GM21447 (cell line): Measurements from ENCODE around the gene HDAC4.
"Not testable (repeated sequence)": the region's sequence is repeated elsewhere in the genome, so short reads cannot be mapped to it uniquely, and the experiment has no call there.

Experiments
- ATAC-seq: cut with Tn5 transposase; IDR thresholded peaks from one replicate; pipeline ENCODE4 v1.9.1; 2021; ENCODE audit not compliant: unreplicated experiment

HDAC4 gene

DNA sequence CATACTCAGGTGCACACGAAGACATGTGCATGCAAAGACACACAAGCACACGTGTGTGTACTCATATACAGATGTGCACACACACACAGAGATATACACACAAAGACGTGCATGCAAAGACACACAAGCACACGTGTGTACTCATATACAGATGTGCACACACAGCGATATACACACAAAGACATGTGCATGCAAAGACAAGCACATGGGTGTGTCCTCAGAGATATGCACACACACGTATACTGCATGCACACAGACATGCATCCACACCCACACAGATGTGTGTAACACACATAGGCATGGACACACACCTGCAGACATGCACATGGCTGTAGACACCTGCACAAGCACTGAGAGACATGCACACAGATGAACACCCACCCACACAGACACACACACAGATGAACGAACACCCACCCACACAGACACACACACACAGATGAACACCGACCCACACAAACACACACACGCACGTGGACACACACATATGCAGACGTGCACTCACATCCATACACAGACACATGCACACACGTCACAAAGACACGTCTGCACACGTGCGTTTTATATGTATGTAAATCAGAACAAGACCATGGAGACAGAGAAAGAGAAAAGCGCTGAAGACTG is 321.0 kb downstream of the HDAC4 start:
- no peak for ATAC-seq

DNA sequence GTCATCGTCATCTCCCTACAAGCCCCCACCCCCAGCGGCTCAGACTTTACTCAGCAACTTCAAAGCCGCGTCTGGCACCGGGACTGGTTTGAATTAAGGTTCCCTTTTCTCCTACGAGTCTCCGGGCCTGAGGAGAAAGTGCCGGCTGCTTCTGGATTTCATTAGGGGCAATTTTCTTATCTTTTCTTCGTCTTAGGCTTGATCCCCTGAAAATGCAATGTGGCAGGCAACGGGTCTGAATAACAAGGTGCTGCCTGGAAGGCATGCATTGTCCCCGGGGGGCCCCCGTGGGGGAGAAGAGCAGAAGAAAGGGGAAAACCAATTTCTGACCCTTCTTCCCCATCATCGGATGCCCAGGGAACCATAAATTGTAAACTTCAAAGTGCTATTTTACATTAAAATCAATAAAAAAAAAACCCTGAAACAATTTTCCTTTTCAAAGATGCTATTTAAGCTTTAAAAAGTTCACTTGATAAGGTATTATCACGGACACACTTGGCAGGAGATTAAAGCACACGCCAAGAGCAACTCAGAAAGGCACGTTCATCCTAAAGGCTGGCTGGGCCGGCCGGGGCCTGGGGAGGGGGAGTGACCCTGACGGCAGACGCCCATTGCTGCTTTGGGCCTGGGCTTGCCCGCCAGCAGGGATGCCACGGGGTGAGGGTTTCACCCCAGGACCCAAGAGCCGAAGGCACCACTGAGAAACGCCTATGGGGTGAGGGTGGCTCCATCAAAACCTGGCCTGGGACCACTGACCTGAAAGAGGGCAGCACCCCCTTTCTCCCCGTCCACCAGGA is 322.5 kb downstream of the HDAC4 start:
- no peak for ATAC-seq

DNA sequence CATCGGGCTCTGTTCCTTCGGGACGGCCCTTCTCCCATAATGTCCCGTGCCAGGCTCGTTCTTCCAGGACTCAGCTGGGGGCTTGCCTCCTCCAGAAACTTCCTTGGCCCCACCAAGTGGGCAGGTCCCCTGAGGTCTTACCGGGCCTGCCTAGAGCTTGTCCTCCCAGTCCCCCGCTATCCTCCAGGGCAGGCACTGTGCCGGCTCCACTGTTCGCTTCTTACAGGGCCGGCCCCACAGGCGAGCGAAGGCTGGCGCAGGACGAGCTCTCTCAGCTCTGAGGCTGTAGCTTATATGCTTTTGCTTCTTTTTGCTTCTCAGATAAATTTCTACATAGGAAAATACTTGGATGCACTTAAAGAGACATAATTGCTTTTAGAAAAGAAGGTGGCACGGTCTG is 323.6 kb downstream of the HDAC4 start:
- ATAC-seq = no peak

DNA sequence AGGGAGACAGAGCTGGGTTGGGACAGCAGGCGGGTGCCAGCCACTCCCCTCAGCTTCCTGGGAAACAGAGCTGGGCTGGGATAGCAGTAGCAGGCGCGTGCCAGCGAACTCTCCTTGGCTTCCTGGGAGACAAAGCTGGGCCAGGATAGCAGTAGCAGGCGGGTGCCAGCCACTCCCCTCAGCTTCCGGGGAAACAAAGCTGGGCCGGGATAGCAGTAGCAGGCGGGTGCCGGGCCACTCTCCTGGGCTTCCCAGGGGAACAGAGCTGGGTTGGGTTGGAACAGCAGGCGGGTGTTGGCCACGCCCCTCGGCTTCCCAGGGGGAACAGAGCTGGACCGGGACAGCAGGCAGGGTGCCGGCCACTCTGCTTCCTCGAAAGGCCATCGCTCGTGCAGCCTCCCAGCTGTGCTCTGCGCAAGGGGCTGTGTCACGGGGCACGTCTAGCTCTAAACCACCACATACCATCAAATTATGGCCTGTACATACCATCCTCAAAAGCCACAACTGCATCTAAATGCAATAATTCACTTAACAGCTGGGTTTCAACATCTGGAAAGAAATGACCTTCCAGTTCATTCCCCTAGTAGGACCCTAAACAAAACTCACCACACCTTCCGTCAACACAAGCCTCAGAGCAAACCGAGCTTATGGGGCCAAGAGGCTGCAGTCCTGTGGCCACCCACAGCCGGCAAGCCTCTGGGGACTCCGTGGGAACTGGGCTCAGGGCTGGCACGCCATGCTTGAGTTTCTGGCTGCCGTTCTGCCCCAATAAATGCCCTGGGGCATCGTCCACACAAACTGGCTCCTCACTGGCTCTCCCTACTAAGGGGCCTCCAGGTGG is 324.7 kb downstream of the HDAC4 start:
- ATAC-seq = no peak

DNA sequence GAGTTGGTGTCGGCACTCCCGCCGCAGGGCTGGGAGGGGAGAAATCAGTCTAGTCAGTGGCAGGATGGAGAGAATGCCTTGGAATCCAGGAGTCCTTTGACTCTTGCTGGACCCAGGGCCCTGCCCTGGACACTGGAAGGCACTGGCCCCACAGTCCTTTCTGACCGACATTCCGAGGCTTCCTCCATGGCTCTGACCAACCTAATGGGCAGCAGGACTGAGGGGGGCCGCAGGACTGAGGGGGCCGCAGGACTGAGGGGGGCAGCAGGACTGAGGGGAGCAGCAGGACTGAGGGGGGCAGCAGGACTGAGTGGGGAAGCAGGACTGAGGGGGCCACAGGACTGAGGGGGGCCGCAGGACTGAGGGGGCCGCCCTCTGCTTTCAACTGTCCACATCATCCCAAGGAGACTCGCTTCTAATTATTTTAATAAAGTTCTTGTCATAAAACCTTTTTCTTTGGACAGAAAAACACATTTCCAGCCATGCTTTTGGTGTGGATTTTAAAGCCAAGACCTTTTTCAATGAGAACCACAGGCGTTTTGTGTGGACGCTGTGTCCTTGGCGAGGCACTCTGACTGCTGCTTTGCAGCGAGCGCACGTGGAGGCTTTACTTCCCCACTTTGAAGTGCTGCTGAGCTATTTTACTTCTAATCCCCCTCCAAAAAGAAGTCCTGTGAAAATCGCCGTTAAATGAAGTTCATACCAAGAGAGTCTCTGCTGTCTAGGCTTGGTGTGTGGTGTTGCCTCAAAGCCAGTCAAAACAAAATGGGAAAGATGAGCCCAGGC is 326.9 kb downstream of the HDAC4 start:
- no peak for ATAC-seq

DNA sequence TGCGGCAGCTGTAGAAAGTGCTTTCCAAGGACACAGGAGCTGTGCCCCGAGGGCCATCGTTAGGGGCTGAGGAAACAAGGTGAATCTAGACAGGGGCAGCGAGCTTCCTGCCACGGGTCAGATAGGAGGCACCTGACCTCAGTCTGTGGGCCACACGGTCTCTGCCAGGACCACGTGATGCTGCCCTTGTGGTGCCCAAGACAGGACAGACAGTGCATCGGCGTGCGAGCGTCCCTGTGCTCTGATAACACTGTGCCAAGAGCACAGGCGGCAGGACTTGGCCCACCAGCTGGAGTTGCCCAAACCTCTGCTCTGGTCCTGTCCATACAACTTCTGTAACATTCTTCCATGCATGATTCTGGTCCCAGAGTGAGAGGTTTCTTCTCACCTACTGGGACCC is 327.6 kb downstream of the HDAC4 start:
- no peak for ATAC-seq

DNA sequence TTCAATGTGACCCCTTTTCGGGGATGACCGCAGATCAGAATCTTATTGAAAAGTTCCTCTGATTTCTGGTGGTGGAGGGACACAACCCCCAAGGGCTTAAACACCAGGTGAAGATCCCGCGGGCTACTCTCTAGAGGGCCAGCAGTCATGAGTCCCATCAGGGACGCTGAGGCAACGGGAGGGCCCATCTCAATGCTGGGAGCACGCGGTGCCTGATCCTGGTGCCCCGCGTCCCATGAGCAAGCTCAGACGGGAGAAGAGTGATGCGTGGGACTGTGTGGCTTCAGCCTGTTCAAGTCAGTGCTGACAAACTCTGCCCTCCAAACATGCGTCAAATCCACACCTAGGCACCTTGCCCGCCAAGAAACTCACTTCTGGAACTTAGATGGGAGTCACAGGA is 328.0 kb downstream of the HDAC4 start:
- no peak for ATAC-seq

DNA sequence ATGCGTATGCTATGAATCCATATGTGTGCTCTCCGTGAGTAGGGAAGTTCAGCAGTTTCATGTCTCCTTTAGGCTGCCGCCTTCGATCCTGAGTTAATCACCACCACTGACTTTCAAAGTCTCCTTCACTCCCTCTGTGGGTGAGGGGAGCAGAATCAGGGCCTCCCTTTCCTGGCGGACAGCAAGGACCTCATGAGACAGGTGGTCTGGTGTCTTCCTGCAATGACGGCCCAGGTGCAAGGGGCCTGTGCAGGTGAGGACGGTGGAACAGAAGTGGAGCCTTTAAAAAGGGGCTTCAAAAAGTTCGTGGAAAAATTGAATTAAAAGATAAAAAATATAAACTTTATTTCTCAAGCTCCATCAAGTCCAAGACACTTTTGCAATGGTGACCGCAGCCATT is 330.4 kb downstream of the HDAC4 start:
- no peak for ATAC-seq

DNA sequence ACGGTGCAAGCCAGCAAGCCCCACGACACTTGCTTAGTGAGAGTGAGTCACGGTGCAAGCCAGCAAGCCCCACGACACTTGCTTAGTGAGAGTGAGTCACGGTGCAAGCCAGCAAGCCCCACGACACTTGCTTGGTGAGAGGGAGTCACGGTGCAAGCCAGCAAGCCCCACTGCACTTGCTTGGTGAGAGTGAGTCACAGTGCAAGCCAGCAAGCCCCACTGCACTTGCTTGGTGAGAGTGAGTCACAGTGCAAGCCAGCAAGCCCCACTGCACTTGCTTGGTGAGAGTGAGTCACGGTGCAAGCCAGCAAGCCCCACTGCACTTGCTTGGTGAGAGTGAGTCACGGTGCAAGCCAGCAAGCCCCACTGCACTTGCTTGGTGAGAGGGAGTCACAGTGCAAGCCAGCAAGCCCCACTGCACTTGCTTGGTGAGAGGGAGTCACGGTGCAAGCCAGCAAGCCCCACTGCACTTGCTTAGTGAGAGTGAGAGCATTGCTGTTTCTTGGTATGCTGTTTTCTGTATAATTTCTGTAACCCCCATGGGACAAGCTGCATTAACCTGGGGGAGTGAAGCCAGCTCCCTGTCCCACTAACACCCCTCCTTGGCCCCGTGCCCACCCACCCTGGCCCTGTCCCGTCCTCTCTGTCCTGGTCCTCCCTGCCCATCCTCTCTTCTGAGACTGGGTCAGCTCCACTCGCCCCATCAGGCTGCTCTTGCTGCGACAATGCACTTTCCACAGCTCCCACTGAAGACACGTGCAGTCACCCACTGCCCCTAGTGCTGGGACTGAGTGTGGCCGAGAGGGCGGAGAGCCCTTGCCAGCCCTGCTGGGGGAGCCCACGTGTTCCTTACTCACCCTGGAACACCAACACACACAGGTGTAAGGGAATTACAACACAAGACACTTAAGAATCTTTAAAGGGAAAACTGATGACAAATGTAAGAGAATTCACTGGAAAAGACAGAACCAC is 331.2 kb downstream of the HDAC4 start:
- ATAC-seq = not testable (repeated sequence)

DNA sequence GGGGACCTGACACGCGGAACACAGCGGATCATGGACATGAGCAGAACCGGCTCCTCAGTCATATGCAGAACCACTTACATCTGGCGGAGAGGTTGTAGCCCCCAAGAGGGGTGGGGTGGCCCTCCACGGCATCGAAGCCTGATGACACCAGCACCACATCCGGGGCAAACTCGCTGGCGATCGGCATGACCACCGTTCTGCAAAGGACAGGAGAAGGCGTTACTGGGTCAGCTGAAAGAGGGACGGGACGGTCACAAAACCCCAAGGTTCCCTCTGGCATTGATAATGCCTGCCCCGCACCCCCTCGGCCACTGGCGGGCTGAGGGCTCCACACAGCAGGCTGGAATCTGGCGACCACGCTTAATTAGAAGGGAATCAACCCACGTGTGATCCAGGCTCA is 332.4 kb downstream of the HDAC4 start:
- no peak for ATAC-seq

DNA sequence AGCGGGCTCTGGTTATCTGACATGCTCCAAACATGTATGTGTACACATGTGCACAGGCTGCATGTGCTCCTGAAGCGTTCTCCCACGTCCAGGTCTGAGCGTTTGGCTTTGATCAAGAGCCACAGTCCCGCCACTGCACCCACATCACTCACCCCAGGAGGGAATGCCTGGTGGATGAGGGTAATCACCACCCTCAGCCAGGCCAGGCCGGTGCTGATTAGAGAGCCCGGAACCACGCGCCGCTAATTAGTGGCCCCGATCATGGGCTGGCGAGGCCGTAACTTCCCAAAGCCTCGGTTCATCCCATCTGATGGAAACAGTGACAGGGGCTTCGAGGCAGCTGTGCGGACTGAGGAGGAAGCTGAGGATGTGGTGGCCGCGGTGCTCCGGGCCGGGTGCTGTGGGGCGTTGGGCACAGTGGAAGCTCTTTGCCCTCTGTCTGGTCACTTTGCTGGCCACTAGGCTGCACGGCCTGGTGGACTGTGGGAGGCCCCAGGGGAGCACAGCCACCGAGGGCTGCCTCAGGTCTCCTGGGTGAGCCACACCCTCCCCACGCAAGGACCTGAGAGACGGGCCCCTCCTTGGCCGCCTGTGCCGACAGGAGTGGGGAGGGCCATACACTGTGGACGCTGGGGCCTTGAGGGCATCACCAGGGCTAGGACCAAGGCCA is 333.5 kb downstream of the HDAC4 start:
- ATAC-seq = no peak

DNA sequence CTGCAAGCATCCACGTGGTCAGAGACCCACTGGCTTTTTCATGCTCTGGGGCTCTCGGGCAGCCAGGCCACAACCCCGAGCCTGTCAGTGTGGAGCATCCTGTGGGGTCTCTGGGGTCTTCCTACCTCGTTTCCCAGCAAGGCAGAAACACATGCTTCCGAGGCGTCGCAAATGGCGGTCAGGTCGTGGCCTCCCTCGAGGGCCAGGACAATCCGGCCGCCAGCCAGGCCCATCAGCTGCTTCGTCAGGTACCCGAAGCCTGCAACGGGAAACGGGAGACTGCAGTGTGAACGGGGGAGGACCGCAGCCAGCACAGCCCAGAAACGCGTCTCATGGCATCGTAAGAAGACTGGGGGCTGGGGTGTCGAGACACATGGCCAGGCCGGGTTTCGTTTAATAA is 334.2 kb downstream of the HDAC4 start:
- ATAC-seq = no peak

DNA sequence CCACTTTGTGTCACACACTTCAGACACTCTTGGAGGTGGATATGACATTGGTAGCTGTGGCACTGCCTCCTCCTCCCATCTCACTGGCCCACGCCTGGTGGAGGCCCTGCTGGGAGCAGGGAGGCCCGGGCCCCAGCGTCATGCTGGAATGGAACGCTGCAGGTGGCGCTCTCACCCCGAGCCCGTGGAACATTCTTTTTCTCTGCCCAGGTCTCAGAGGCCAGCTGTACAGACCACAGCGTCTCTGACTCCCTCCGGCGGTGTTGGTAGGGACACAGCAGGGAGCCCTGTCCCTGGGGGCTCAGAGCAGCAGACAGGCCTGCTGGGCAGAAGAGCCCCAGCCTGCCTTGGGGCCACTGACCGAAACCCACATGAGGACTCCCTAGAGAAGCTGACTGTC is 334.9 kb downstream of the HDAC4 start:
- ATAC-seq = no peak

DNA sequence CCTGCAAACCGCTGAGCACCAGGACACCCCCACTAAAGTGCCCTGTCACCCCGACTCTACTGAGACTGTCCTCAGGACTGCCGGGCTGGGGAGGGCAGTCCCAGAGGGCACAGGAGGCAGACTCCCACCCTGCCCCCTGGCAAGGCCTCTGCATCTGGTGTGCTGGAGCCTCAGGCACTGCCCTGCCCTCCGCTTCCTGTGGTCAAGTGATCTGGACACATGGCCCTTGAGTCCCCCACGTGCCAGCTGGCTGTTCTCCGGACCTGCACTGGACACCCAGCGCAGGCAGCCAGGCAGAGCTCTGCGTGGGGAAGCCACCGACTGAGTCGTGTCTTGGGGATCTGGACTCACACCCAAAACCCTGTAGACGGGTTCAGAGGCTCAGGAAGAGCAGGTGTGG is 335.3 kb downstream of the HDAC4 start:
- no peak for ATAC-seq

DNA sequence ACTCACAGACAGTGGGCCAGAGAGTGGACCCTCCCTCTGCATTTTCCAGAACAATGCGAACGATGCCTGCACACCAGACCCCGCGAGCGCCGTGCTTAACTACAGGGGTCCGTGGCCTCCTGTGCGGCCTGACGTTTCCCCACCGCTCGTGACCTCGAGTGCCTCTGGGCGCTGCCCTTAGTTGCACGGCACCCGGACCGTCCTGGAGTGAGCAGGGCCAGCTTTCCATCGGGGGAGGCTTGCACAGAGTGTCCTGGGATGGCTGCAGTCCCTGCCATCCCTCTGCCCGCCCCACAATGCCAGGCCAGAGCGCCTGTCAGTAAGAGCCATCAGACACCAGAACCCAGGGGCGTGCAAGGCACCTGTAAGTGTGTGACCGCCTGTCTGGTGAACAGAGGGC is 335.9 kb downstream of the HDAC4 start:
- no peak for ATAC-seq

DNA sequence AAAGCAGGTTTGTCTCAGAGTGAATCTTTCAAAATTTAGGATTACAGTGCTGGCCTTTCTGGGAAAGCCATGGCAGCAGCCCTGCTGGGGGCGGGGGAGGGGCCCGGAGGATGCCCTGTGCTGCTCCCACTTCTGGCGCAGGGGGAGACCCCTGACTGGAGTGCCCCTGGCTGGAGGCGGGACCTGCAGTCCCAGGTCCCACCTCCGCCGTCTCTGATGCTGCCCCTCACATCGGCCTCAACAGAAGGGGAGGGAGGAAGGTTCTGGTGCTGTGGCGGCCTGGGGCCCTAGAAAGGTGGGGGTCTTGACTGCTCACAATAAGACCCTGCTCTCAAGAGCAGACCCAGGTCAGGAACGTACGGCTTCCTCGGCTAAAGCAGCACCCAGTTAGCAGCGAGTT is 336.6 kb downstream of the HDAC4 start:
- ATAC-seq = no peak

DNA sequence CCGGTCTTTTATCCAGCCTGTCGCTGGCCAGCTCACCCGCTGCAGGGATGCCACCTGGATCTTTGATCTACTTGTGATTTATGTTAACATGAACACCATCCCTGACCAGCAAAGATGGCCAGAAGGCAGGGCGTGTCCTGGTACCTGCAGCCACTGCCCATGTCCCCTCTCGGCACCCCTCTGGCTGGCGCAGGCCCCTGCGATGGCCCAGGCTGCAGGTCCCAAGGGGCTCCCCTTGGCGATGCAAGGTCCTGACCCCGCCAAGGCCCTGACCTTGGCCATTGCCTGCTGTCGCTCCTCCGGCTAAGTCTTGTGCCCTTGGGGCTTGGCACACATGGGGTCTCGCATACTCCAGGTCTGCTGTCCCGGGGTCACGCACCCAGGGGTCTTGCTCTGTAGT is 338.1 kb downstream of the HDAC4 start:
- ATAC-seq = no peak

DNA sequence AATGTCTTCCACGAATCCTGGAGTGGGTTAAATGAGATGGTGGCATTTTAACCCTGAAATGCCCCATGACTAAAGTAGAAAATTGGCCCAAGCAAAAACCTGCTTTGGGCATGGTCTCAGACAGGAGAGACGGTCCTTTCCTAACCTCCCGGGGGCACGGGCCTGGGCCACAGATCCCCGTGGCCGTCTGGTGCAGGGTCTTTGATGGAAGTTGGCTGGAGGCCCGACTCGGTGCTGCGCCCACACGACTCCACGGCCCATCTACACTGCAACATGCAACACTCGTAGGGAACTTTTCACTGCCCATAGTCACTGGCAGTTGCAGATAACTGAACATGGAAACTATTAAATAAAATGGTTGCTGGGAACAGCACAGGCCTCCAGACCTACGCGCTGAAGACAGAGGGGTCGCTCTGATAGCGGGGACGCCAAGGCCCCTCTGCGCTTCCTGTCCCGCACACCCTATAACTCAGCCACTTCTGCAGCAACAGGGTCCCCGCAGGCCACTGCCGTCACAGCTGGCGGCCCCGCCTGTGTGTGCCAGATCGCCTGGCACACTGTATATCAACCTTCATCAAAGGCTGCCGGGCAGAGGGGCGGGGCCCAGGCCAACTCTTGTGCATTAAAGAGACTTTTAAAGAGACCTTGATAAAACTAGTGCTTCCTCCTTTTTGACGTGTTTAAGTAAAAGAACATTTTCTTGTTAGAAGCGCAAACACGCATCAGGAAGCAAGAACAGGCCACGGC is 338.8 kb downstream of the HDAC4 start:
- ATAC-seq = no peak
